Astrocyte (in vitro differentiated cells and primary cell): ENCODE data around the gene SLC5A12. TPM values are rescaled to one million over a fixed set of nuclear protein-coding genes. Genes with fewer than 3 reads are reported as not detected.

ENCODE experiments used
- DNase-seq: peaks from one replicate; pipeline ENCODE4 v3.0.0-alpha.2; 2010; ENCODE audit warnings: low read depth
- FAIRE-seq: peaks from 2 replicates; lab custom pipeline; 2011; peaks lifted over from hg19 to GRCh38; lab: Jason Lieb, UNC
- H2AFZ ChIP-seq: 2 replicates; pipeline ENCODE4 v1.6.0; 2012; ENCODE audit warnings: low read depth, low read length, inconsistent platforms
- H3K27ac ChIP-seq: 2 replicates; pipeline ENCODE4 v1.5.1; 2011; ENCODE audit warnings: low read depth, low read length, inconsistent platforms
- H3K27me3 ChIP-seq: 2 replicates; pipeline ENCODE4 v1.6.0; 2011; ENCODE audit warnings: low read length, inconsistent platforms; ENCODE audit not compliant: insufficient read depth
- H3K36me3 ChIP-seq: 2 replicates; pipeline ENCODE4 v1.5.1; 2011; ENCODE audit warnings: low read length, inconsistent platforms; ENCODE audit not compliant: insufficient read depth
- H3K4me1 ChIP-seq: 2 replicates; pipeline ENCODE4 v1.5.1; 2011; ENCODE audit warnings: low read length, inconsistent platforms; ENCODE audit not compliant: insufficient read depth
- H3K4me2 ChIP-seq: 2 replicates; pipeline ENCODE4 v1.6.0; 2012; ENCODE audit warnings: low read length, inconsistent platforms
- H3K4me3 ChIP-seq: 2 replicates; pipeline ENCODE4 v1.5.1; 2011; ENCODE audit warnings: low read depth, mild to moderate bottlenecking, low read length, inconsistent platforms; ENCODE audit not compliant: insufficient read depth
- H3K79me2 ChIP-seq: 2 replicates; pipeline ENCODE4 v1.6.0; 2012; ENCODE audit warnings: mild to moderate bottlenecking, low read length, inconsistent platforms; ENCODE audit not compliant: insufficient read depth
- H3K9ac ChIP-seq: 2 replicates; pipeline ENCODE4 v1.6.0; 2012; ENCODE audit warnings: mild to moderate bottlenecking, low read length, inconsistent platforms
- H3K9me3 ChIP-seq: 2 replicates; pipeline ENCODE4 v1.5.1; 2012; ENCODE audit warnings: low read depth, mild to moderate bottlenecking, low read length, inconsistent platforms; ENCODE audit not compliant: insufficient read depth
- H4K20me1 ChIP-seq: 2 replicates; pipeline ENCODE4 v1.6.0; 2012; ENCODE audit warnings: low read length, inconsistent platforms; ENCODE audit not compliant: insufficient read depth
- H3K27ac Mint-ChIP-seq: one replicate; pipeline ENCODE4 v1.8.0; 2021; ENCODE audit warnings: mild to moderate bottlenecking, mixed read lengths; ENCODE audit not compliant: unreplicated experiment
- H3K27me3 Mint-ChIP-seq: one replicate; pipeline ENCODE4 v1.8.0; 2021; ENCODE audit warnings: low read depth, mixed read lengths; ENCODE audit not compliant: unreplicated experiment
- H3K36me3 Mint-ChIP-seq: one replicate; pipeline ENCODE4 v1.8.0; 2021; ENCODE audit warnings: low read depth, mixed read lengths; ENCODE audit not compliant: unreplicated experiment
- H3K4me1 Mint-ChIP-seq: one replicate; pipeline ENCODE4 v1.8.0; 2021; ENCODE audit warnings: low read depth, mixed read lengths; ENCODE audit not compliant: unreplicated experiment
- H3K4me3 Mint-ChIP-seq: one replicate; pipeline ENCODE4 v1.8.0; 2021; ENCODE audit warnings: mild to moderate bottlenecking, moderate library complexity, mixed read lengths; ENCODE audit not compliant: unreplicated experiment
- H3K9me3 Mint-ChIP-seq: one replicate; pipeline ENCODE4 v1.8.0; 2021; ENCODE audit warnings: mild to moderate bottlenecking, mixed read lengths; ENCODE audit not compliant: unreplicated experiment
- EZH2 ChIP-seq: IDR thresholded peaks from 2 replicates; pipeline ENCODE4 v1.6.1; 2012; ENCODE audit warnings: mild to moderate bottlenecking, low read length, inconsistent platforms; ENCODE audit not compliant: insufficient read depth
- total RNA-seq: library from RNA; stranded (reverse); gene quantifications from 2 replicates; pipeline ENCODE4 v1.2.1, GENCODE V29; 2021
- TF ChIP-seq, protein P1 (sequence below): IDR thresholded peaks from 2 replicates; pipeline ENCODE4 v1.5.1; 2011; ENCODE audit warnings: low read depth, mild to moderate bottlenecking, inconsistent platforms, low read length, moderate library complexity; ENCODE audit not compliant: insufficient read depth

SLC5A12 gene
- total RNA-seq, 1 donor from 2014 or later, result 0.14 TPM

DNA sequence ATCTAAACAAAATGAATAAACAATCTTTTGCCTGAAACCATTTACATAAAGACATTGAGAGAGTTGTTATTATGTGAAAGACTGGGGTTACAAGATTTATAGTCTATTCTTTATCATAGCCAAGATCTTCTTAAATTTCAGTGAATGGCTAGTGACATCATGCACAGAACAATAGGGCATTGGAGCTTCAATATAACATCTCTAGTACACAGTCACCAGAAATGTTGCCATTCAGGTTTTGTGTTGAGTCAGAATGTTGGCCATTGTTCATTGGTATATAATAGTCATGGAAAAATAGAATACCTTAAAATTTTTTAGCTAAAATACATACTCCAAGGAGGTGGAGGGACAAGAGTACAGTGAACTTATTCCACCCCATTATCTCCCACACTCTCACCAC is 44.3 kb downstream of the SLC5A12 start:
- Mint-ChIP-seq H3K4me1 (no peaks in the 10 kb centered on the region), H3K4me3 (no peak overlapping the region), H3K9me3 (no peaks in the 10 kb centered on the region), H3K36me3 (no peaks in the 10 kb centered on the region), H3K27me3 (no peaks in the 10 kb centered on the region), H3K27ac (no peak overlapping the region)
- Histone ChIP-seq H3K4me2 (no peak overlapping the region), H3K4me1 (no peaks in the 10 kb centered on the region), H3K27me3 (no peaks in the 10 kb centered on the region), H3K9me3 (no peaks in the 10 kb centered on the region), H3K9ac (no peak overlapping the region), H3K36me3 (no peaks in the 10 kb centered on the region), H3K79me2 (no peaks in the 10 kb centered on the region), H3K4me3 (no peak overlapping the region), H2AFZ (no peak overlapping the region), H3K27ac (no peak overlapping the region), H4K20me1 (no peaks in the 10 kb centered on the region)
- DNase-seq (peak; percentile 3), FAIRE-seq (no peak)
- no peak for TF ChIP-seq EZH2
- TF ChIP-seq, protein P1, sequence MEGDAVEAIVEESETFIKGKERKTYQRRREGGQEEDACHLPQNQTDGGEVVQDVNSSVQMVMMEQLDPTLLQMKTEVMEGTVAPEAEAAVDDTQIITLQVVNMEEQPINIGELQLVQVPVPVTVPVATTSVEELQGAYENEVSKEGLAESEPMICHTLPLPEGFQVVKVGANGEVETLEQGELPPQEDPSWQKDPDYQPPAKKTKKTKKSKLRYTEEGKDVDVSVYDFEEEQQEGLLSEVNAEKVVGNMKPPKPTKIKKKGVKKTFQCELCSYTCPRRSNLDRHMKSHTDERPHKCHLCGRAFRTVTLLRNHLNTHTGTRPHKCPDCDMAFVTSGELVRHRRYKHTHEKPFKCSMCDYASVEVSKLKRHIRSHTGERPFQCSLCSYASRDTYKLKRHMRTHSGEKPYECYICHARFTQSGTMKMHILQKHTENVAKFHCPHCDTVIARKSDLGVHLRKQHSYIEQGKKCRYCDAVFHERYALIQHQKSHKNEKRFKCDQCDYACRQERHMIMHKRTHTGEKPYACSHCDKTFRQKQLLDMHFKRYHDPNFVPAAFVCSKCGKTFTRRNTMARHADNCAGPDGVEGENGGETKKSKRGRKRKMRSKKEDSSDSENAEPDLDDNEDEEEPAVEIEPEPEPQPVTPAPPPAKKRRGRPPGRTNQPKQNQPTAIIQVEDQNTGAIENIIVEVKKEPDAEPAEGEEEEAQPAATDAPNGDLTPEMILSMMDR, result no peak

DNA sequence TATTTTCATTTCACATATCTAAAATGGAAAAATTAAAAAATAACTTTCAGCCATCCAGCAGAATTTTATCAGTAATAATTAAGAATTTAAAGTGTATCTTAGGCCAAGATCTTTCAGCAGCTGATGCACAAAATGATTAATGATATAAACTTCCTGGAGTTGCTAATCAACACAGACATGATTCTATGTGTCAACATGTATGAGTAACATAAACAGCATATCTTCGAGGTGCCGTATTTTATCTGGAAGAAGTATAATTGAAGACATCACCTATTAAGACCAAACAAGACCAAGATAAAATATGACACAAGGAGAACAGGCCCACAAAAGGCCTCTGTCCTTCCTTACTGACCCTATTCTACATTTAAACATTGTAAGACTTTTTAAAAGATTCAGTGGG is 45.2 kb downstream of the SLC5A12 start:
- DNase-seq (no peak), FAIRE-seq (no peak)
- Histone ChIP-seq H3K79me2 (no peaks in the 10 kb centered on the region), H3K9ac (no peak overlapping the region), H3K9me3 (no peaks in the 10 kb centered on the region), H4K20me1 (no peaks in the 10 kb centered on the region), H3K4me1 (no peaks in the 10 kb centered on the region), H3K27ac (no peak overlapping the region), H3K4me2 (no peak overlapping the region), H3K27me3 (no peaks in the 10 kb centered on the region), H2AFZ (no peak overlapping the region), H3K36me3 (no peaks in the 10 kb centered on the region), H3K4me3 (no peak overlapping the region)
- no peak for TF ChIP-seq EZH2
- TF ChIP-seq, protein P1, result no peak
- H3K4me1 Mint-ChIP-seq, result no peaks in the 10 kb centered on the region
- H3K27ac Mint-ChIP-seq, result no peak overlapping the region
- peaks cover 3% of the 10 kb centered on the region for H3K27me3 Mint-ChIP-seq
- H3K4me3 Mint-ChIP-seq, result no peak overlapping the region
- no peaks in the 10 kb centered on the region for H3K9me3 Mint-ChIP-seq
- no peaks in the 10 kb centered on the region for H3K36me3 Mint-ChIP-seq

DNA sequence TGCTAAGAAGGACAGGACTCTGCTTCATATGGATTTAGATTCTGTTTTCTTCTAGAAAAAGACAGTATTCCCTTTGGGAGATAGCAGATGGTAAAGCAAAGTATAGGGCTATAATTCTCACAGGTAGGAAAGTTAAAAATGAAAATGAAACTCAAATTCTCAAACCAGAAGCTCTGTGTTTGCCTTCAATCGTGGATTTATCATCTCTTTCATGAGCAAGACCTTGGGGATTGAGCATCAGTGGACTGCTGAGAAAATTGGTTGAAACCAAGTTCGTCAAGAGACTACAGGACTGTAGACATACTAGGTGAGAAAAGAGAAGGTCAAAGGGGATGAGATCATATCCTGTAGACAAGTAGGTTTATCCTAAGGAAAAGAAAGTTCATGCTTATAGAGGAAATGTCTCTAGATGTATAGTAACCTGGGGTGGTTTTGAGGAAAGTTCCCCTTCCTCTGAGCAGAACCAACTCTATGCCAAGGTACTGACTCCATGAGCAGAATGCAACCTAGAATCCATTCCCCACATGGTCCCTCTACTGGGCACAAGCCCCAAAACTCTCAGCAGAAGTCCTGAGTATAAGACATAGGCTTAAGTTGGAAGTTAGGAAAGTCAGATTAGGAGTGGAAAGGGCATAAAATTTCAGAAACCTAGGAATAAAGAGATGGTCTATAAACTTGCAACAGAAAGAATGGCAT is 46.5 kb downstream of the SLC5A12 start:
- no peak overlapping the region for H3K9ac ChIP-seq
- Mint-ChIP-seq H3K36me3 (no peaks in the 10 kb centered on the region), H3K27me3 (peaks cover 3% of the 10 kb centered on the region), H3K4me3 (no peak overlapping the region), H3K9me3 (no peaks in the 10 kb centered on the region), H3K27ac (no peak overlapping the region), H3K4me1 (no peaks in the 10 kb centered on the region)
- FAIRE-seq (no peak), DNase-seq (no peak)
- H3K4me3 ChIP-seq, result no peak overlapping the region
- H3K9me3 ChIP-seq, result no peaks in the 10 kb centered on the region
- H3K4me1 ChIP-seq, result no peaks in the 10 kb centered on the region
- TF ChIP-seq EZH2, result no peak
- TF ChIP-seq, protein P1, result no peak
- no peaks in the 10 kb centered on the region for H3K27me3 ChIP-seq
- H2AFZ ChIP-seq, result no peak overlapping the region
- H3K27ac ChIP-seq, result no peak overlapping the region
- H4K20me1 ChIP-seq, result no peaks in the 10 kb centered on the region
- H3K79me2 ChIP-seq, result no peaks in the 10 kb centered on the region
- no peaks in the 10 kb centered on the region for H3K36me3 ChIP-seq
- H3K4me2 ChIP-seq, result no peak overlapping the region
